ENCODE data around the gene H6PD.

Gene H6PD

DNA sequence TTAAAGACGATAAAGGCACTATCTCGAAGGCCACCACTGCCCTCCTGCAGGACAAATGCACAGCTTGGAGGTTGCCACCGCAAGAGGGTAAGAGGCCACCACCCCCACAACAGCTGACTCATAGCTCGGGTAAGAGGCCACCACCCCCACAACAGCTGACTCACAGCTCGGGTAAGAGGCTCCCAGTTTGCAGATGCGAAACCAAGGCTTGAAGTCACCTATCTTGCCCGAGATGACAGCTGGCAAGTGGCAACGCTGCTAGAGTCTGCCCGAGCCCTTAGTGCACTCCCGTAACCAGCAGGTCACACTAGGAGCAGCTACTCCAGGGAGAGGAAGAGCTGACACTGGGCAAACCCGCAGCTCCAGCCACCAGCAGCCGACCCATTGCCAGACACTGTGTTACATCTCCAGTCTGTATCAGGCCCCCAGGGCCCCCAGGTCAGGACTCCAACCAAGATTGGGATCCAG is 41.0 kb downstream of the H6PD start:
- H3K27me3 Mint-ChIP-seq (ENCODE audit: low read depth): peaks cover 14% of the 10 kb centered on the region
- TF ChIP-seq, protein P1, sequence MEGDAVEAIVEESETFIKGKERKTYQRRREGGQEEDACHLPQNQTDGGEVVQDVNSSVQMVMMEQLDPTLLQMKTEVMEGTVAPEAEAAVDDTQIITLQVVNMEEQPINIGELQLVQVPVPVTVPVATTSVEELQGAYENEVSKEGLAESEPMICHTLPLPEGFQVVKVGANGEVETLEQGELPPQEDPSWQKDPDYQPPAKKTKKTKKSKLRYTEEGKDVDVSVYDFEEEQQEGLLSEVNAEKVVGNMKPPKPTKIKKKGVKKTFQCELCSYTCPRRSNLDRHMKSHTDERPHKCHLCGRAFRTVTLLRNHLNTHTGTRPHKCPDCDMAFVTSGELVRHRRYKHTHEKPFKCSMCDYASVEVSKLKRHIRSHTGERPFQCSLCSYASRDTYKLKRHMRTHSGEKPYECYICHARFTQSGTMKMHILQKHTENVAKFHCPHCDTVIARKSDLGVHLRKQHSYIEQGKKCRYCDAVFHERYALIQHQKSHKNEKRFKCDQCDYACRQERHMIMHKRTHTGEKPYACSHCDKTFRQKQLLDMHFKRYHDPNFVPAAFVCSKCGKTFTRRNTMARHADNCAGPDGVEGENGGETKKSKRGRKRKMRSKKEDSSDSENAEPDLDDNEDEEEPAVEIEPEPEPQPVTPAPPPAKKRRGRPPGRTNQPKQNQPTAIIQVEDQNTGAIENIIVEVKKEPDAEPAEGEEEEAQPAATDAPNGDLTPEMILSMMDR (IDR thresholded peaks at IDR 0.05; ENCODE audit: unreplicated experiment in 3 of 3): no peak
- H3K9me3 Mint-ChIP-seq: no peaks in the 10 kb centered on the region
- peak overlapping the region in 1 of 3 experiments; percentile 33 for H3K4me3 Mint-ChIP-seq
- H3K36me3 Mint-ChIP-seq (ENCODE audit: low read depth): no peaks in the 10 kb centered on the region
- H3K27ac Mint-ChIP-seq: peak overlapping the region in 1 of 3 experiments; percentile 4
- peaks cover 56% of the 10 kb centered on the region for H3K4me1 Mint-ChIP-seq

DNA sequence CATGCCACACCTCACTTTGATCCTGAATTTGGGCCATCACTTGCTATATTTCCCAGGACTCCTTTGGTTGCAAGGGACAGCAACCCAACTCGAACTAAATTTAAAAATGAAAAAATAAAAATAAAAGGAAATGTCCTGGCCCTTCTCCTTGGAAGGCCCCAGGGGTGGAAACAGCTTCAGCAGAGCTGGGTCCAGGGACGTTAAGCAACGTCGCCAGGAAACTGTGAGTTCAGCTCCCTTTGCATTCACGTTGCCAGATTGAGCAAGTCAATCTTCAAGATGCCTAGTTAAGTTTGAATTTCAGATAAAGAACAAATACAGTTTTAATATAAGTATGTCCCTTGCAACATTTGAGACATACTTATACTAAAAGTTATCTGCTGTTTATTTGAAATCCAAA is 43.5 kb downstream of the H6PD start:
- peaks cover 4% of the 10 kb centered on the region for H3K9me3 Mint-ChIP-seq

DNA sequence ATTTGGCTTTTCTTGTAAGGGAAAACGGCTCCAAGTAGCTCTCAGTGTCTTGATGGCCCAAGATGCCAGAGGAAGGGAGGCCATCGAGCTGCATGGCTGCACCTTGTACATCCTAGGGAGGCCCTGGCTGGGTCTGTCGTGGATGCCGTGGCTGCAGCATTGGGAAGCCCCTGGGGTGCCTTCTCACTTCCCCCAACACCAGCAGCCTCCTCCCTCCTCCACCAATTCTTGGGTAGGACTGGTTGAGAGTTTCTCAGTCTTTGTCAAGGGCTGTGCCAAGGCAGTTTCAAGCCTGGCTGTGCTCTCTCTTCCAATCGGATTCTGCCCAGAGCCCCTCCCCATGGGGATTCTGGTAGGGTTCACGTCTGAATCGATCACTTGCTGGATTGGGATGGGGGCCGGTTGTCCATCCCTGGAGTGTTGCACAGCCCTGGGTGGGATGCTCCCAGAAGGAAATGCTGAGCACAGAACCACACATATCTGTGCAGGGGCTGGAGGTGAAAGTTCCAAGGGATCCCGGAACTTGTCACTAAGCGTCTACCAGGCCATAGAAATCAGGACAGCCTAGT is 44.1 kb downstream of the H6PD start:
- TF ChIP-seq, protein P1 (IDR thresholded peaks at IDR 0.05; ENCODE audit: unreplicated experiment in 3 of 3): no peak
- Mint-ChIP-seq H3K4me1 (peaks cover 47% of the 10 kb centered on the region), H3K4me3 (no peak overlapping the region)

More for the DNA sequence above, 43.5 kb downstream of the H6PD start:
- Mint-ChIP-seq H3K4me3 (no peak overlapping the region), H3K36me3 (ENCODE audit: low read depth) (no peaks in the 10 kb centered on the region), H3K27ac (no peak overlapping the region), H3K4me1 (peaks cover 47% of the 10 kb centered on the region), H3K27me3 (ENCODE audit: low read depth) (peaks cover 14% of the 10 kb centered on the region)
- TF ChIP-seq, protein P1 (IDR thresholded peaks at IDR 0.05; ENCODE audit: unreplicated experiment in 3 of 3): no peak

DNA sequence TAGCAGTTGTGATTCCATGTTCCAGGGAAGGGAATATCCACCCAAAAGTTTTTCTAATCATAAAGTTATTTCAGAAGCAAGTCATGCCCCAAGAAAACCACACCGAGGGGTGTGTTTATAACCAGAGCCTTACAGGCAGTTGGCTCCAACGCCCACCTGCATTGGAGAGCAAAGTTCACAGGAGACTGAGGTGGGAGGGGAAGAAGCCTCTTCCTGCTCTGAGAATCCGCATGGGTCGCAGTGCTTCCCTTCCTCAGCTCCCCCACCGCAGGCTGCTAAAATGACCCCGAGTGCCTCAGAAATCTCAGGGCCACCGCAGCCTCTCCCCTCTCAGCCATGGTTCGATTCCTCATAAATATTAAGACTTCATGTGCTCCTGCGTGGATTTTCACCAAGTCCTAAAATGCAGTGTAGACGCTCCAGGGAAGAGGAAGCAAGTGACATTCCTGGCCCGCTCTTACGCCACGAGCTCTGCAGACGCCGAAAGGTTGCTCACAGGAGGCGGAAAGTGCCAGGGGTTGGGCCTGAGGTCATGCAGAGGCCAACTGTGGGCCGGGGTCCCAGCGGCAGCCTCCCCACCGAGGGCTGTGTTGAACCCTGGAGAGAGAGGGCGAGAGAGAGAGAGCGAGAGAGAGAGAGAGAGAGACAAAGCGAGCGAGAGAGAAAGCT is 44.7 kb downstream of the H6PD start:
- peak overlapping the region in 2 of 3 experiments; percentile 54 to 68 for H3K4me3 Mint-ChIP-seq
- H3K27me3 Mint-ChIP-seq (ENCODE audit: low read depth): peaks cover 17% of the 10 kb centered on the region
- peaks cover 49% of the 10 kb centered on the region for H3K4me1 Mint-ChIP-seq
- TF ChIP-seq, protein P1 (IDR thresholded peaks at IDR 0.05; ENCODE audit: unreplicated experiment in 3 of 3): no peak
- H3K36me3 Mint-ChIP-seq (ENCODE audit: low read depth): peaks cover 2% of the 10 kb centered on the region
- peaks cover 8% of the 10 kb centered on the region for H3K9me3 Mint-ChIP-seq
- peak overlapping the region; percentile 9 to 76 (median 36) for H3K27ac Mint-ChIP-seq

More for the DNA sequence above, 44.1 kb downstream of the H6PD start:
- Mint-ChIP-seq H3K9me3 (peaks cover 4% of the 10 kb centered on the region), H3K27ac (peak overlapping the region; percentile 9 to 76 (median 36)), H3K36me3 (ENCODE audit: low read depth) (no peaks in the 10 kb centered on the region), H3K27me3 (ENCODE audit: low read depth) (peaks cover 14% of the 10 kb centered on the region)

DNA sequence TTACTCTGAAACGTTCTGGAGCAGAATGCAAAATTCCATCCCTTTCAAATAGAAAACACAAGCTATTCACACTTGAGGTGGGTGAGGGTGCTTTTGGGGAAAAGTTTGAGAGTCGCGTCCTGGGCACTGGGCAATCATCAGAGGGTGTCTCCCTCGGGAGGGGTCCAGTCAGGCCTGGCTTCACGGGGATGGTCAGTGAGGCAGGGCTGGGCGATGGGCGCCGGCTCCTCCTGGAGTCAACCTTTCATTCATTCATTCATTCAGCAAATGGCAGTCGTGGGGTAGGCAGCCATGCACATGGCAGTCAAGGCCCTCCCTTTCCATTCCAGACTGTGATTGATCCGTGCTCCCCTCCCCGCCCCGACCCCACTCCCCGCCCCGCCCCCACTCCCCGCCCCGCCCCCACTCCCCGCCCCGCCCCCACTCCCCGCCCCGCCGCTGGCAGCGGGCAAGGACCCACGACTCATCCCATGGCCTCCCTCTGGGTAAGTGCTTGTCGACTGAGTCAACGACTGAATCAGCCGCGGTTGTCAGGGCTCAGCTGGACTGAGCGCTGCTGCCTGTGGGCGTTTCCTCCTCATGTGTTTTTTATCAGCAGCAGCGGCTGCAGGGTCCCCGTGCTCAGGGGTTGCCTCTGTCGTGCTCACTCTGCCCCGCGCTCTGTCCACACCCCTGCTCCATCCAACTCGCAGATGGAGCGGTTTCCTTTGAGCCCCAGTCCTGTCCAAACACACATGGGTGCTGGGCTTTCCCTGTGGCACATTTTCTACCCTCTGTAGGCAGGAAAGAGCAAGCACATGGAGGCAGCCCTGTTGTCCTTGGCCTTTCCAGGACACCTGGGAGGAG is 45.7 kb downstream of the H6PD start:
- Mint-ChIP-seq H3K4me3 (peak overlapping the region; percentile 16 to 61 (median 55)), H3K4me1 (peaks cover 46% of the 10 kb centered on the region), H3K27ac (peak overlapping the region in 2 of 3 experiments; percentile 37 to 57), H3K9me3 (peaks cover 14% of the 10 kb centered on the region), H3K27me3 (ENCODE audit: low read depth) (peaks cover 18% of the 10 kb centered on the region), H3K36me3 (ENCODE audit: low read depth) (peaks cover 3% of the 10 kb centered on the region)
- TF ChIP-seq, protein P1 (IDR thresholded peaks at IDR 0.05; ENCODE audit: unreplicated experiment in 3 of 3): no peak

Measured in nephron (organoid).